Osteocyte (in vitro differentiated cells): ENCODE data around the gene TMEM229A. TPM values are rescaled to one million over a fixed set of nuclear protein-coding genes. Genes with fewer than 3 reads are reported as not detected.
"Not testable (repeated sequence)": the region's sequence is repeated elsewhere in the genome, so short reads cannot be mapped to it uniquely, and the experiment has no call there.

Source experiments
- DNase-seq: peaks from one replicate; pipeline ENCODE4 v3.0.0; 2021; ENCODE audit warnings: mixed read lengths; ENCODE audit not compliant: unreplicated experiment; ENCODE audit errors: extremely low spot score
- H3K27ac Mint-ChIP-seq: one replicate; pipeline ENCODE4 v1.8.0; 2021; ENCODE audit warnings: mild to moderate bottlenecking, mixed read lengths; ENCODE audit not compliant: unreplicated experiment
- H3K27me3 Mint-ChIP-seq: one replicate; pipeline ENCODE4 v1.8.0; 2021; ENCODE audit warnings: mixed read lengths; ENCODE audit not compliant: unreplicated experiment
- H3K36me3 Mint-ChIP-seq: one replicate; pipeline ENCODE4 v1.8.0; 2021; ENCODE audit warnings: mixed read lengths; ENCODE audit not compliant: unreplicated experiment
- H3K4me1 Mint-ChIP-seq: one replicate; pipeline ENCODE4 v1.8.0; 2021; ENCODE audit warnings: mixed read lengths; ENCODE audit not compliant: unreplicated experiment
- H3K4me3 Mint-ChIP-seq: one replicate; pipeline ENCODE4 v1.8.0; 2021; ENCODE audit warnings: mild to moderate bottlenecking, moderate library complexity, mixed read lengths; ENCODE audit not compliant: unreplicated experiment
- H3K9me3 Mint-ChIP-seq: one replicate; pipeline ENCODE4 v1.8.0; 2021; ENCODE audit warnings: mixed read lengths; ENCODE audit not compliant: unreplicated experiment
- long read RNA-seq: library from polyadenylated mRNA; unstranded; transcript quantifications from one replicate; pipeline ENCODE4 v2.0.0, GENCODE V29; 2021
- total RNA-seq: library from RNA; stranded (reverse); gene quantifications from 2 replicates; pipeline ENCODE4 v1.2.1, GENCODE V29; 2021
- TF ChIP-seq, protein P1 (sequence below): fragments of 200-600 bp; sonication (generic); IDR thresholded peaks from 2 replicates; pipeline ENCODE4 v1.5.0; 2021; ENCODE audit warnings: antibody characterized with exemption, mild to moderate bottlenecking, moderate library complexity

Gene TMEM229A
- not detected in 2 replicates for total RNA-seq
- long read RNA-seq: 0 reads

DNA sequence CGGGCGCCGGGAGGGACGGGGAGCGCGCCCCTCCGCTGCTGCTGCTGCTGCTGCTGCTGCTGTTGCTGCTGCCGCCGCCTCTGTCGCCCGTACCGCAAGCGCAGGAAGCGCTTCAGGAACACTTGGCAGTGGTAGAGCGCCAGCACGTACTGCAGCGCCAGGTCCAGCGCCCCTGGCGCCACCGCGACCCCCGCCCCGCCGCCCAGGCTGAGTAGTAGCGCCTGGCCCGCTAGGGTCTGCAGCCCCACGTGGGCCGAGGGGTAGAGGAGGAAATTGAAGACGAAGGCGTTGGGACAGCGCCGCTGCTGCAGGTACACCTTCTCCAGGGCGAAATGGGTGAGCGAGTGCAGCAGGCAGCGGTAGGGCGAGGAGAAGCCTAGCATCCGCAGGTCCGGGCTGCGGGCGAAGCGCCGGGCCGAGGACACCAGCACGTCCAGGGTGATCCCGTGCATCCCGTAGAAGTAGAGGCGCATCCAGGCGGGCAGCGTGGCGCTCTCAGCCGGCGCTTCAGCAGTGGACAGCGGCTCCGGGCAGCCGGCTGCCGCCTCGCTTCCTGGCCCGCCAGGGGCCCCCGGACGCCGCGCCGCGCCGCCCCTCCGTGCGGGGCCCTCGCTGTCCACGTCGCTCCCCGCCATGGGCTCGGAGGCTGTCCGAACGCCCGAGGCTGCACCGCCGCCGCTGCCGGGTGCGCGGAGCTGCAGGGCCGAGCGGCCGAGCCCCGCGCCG is at the start of gene TMEM229A:
TMEM229A (minus strand) TSS at position 699 of the 726 bp plus-strand sequence; CDS start at position 635, 64 bp downstream.
- no peak within 1 kb of the TSS for H3K27ac Mint-ChIP-seq
- DNase-seq: peak; percentile 86
- TF ChIP-seq, protein P1, sequence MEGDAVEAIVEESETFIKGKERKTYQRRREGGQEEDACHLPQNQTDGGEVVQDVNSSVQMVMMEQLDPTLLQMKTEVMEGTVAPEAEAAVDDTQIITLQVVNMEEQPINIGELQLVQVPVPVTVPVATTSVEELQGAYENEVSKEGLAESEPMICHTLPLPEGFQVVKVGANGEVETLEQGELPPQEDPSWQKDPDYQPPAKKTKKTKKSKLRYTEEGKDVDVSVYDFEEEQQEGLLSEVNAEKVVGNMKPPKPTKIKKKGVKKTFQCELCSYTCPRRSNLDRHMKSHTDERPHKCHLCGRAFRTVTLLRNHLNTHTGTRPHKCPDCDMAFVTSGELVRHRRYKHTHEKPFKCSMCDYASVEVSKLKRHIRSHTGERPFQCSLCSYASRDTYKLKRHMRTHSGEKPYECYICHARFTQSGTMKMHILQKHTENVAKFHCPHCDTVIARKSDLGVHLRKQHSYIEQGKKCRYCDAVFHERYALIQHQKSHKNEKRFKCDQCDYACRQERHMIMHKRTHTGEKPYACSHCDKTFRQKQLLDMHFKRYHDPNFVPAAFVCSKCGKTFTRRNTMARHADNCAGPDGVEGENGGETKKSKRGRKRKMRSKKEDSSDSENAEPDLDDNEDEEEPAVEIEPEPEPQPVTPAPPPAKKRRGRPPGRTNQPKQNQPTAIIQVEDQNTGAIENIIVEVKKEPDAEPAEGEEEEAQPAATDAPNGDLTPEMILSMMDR: no peak
- peaks cover 70% of the 10 kb centered on the region for H3K27me3 Mint-ChIP-seq
- no peaks in the 10 kb centered on the region for H3K9me3 Mint-ChIP-seq
- no peaks in the 10 kb centered on the region for H3K36me3 Mint-ChIP-seq
- peak within 1 kb of the TSS; percentile 71 for H3K4me3 Mint-ChIP-seq
- H3K4me1 Mint-ChIP-seq: peaks cover 13% of the 10 kb centered on the region

DNA sequence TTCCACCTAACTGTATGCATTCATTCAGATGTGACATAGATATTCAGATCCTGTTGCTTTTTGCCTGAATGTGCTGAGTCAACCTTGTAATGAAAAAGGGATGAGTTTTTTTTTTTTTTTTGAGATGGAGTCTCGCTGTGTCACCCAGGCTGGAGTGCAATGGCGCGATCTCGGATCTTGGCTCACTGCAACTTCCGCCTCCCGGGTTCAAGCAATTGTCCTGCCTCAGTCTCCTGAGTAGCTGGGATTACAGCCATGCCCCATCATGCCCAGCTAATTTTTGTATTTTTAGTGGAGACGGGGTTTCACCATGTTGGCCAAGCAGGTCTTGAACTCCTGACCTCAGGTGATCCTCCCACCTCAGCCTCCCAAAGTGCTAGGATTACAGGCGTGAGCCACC is 49.4 kb upstream of the TMEM229A start:
- not testable (repeated sequence) for DNase-seq, H3K4me1 Mint-ChIP-seq, H3K27me3 Mint-ChIP-seq, H3K36me3 Mint-ChIP-seq, H3K27ac Mint-ChIP-seq, H3K4me3 Mint-ChIP-seq, H3K9me3 Mint-ChIP-seq

DNA sequence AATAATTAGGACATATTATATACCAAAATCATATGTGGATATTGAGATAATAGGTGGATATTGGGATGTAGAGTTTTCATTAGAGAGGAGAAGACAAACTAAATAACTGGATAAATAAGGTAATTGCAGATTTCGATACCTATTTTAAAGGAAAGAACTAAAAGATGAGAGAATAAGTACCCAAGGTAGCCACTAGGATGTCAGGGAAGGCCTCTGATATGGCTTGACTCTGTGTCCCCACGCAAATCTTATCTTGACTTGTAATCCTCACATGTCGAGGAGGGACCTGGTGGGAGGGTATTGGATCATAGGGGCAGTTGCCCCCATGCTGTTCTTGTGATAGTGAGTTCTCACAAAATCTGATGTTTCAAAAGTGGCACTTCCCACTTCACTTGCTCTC is 44.7 kb upstream of the TMEM229A start:
- no peaks in the 10 kb centered on the region for H3K36me3 Mint-ChIP-seq
- H3K4me3 Mint-ChIP-seq: no peak overlapping the region
- TF ChIP-seq, protein P1: no peak
- H3K9me3 Mint-ChIP-seq: no peaks in the 10 kb centered on the region
- H3K27ac Mint-ChIP-seq: no peak overlapping the region
- H3K4me1 Mint-ChIP-seq: peaks cover 12% of the 10 kb centered on the region
- no peak for DNase-seq
- no peaks in the 10 kb centered on the region for H3K27me3 Mint-ChIP-seq

DNA sequence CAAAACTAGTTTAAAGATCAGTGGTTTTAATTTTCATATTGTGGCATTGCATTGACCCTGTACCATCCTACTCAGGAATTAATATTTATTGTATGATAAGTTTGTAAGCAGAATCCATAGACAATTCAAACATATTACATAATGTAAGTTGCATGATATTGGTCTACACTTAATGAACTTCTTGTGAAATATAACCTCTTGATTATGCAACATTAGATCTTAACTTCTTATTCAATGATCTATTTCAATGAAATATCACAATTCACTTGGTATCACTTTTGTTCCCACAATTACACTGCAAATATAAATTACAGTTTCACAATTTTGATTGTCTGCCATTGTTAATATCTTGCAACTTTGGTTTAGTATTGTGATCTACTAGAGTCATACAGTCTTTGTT is 44.0 kb upstream of the TMEM229A start:
- Mint-ChIP-seq H3K4me3 (no peak overlapping the region), H3K4me1 (peaks cover 19% of the 10 kb centered on the region), H3K27me3 (no peaks in the 10 kb centered on the region), H3K9me3 (no peaks in the 10 kb centered on the region), H3K27ac (no peak overlapping the region), H3K36me3 (no peaks in the 10 kb centered on the region)
- TF ChIP-seq, protein P1: no peak
- no peak for DNase-seq

DNA sequence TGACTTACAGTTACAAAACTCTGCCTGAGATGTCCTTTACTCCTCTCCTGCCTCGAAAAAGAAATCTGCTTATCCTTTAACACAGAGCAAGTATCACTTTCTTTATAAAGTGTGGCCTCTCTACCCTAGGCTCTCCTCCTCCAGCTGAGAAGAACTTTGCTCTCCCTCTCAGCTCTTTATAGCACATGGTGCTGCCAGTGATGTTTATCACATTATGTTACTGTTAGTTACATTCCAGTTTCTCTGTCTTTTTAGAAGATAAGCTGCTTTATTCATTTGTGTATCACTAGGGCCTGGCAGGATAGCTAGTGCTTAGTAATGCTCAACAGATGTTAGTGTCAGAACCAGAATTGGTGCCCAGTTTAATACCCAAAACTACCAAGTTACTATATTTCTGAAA is 41.1 kb upstream of the TMEM229A start:
- no peak overlapping the region for H3K4me3 Mint-ChIP-seq
- TF ChIP-seq, protein P1: no peak
- DNase-seq: no peak

More for the DNA sequence above, 41.1 kb upstream of the TMEM229A start:
- no peaks in the 10 kb centered on the region for H3K9me3 Mint-ChIP-seq
- peaks cover 22% of the 10 kb centered on the region for H3K4me1 Mint-ChIP-seq
- H3K27me3 Mint-ChIP-seq: peaks cover 4% of the 10 kb centered on the region
- no peak overlapping the region for H3K27ac Mint-ChIP-seq
- H3K36me3 Mint-ChIP-seq: no peaks in the 10 kb centered on the region
